ENCODE data around the gene ISX. TPM values are rescaled to one million over a fixed set of nuclear protein-coding genes. Genes with fewer than 3 reads are reported as not detected.

Gene ISX
- total RNA-seq, 1 donor from 2014 or later: not detected

GRCh38 chr22:35066768-35067167 is 810 bp downstream of the ISX start:
- Histone ChIP-seq H3K27ac (no peak overlapping the region), H3K9me3 (no peaks in the 10 kb centered on the region), H3K36me3 (no peaks in the 10 kb centered on the region), H3K4me1 (no peaks in the 10 kb centered on the region), H3K4me3 (no peak overlapping the region), H3K27me3 (no peaks in the 10 kb centered on the region)
- intact Hi-C loops (cut with DNase I): no loop called here
- ATAC-seq (no peak), DNase-seq (no peak)
- TF ChIP-seq CTCF (IDR thresholded peaks at IDR 0.05): no peak

- intact Hi-C loops (cut with DNase I): no loop called here
- H3K27me3 ChIP-seq: no peaks in the 10 kb centered on the region
- no peaks in the 10 kb centered on the region for H3K4me1 ChIP-seq
- no peak overlapping the region for H3K4me3 ChIP-seq
- DNase-seq (no peak), ATAC-seq (no peak)
- no peaks in the 10 kb centered on the region for H3K36me3 ChIP-seq
- H3K9me3 ChIP-seq: no peaks in the 10 kb centered on the region
- H3K27ac ChIP-seq: no peak overlapping the region
- TF ChIP-seq CTCF (IDR thresholded peaks at IDR 0.05): no peak
These were observed 3.6 kb downstream of the ISX start for GRCh38 chr22:35069541-35069940.

GRCh38 chr22:35070451-35071093 is 4.6 kb downstream of the ISX start:
- no peak for DNase-seq
- no peak for ATAC-seq
- Histone ChIP-seq H3K4me1 (no peaks in the 10 kb centered on the region), H3K27ac (no peak overlapping the region), H3K27me3 (no peaks in the 10 kb centered on the region), H3K4me3 (no peak overlapping the region), H3K9me3 (no peaks in the 10 kb centered on the region), H3K36me3 (no peaks in the 10 kb centered on the region)
- intact Hi-C loops (cut with DNase I): no loop called here
- TF ChIP-seq CTCF (IDR thresholded peaks at IDR 0.05): no peak

- Histone ChIP-seq H3K27ac (no peak overlapping the region), H3K4me1 (no peaks in the 10 kb centered on the region), H3K27me3 (no peaks in the 10 kb centered on the region), H3K9me3 (no peaks in the 10 kb centered on the region), H3K4me3 (no peak overlapping the region), H3K36me3 (no peaks in the 10 kb centered on the region)
- ATAC-seq (no peak), DNase-seq (no peak)
- intact Hi-C loops (cut with DNase I): no loop called here
- TF ChIP-seq CTCF (IDR thresholded peaks at IDR 0.05): no peak
These were observed 5.8 kb downstream of the ISX start for GRCh38 chr22:35071784-35072183.

GRCh38 chr22:35072925-35073324 is 7.0 kb downstream of the ISX start:
- no peaks in the 10 kb centered on the region for H3K27me3 ChIP-seq
- no peak for ATAC-seq
- intact Hi-C loops (cut with DNase I): no loop called here

More at GRCh38 chr22:35072925-35073324, 7.0 kb downstream of the ISX start:
- Histone ChIP-seq H3K27ac (no peak overlapping the region), H3K4me3 (no peak overlapping the region), H3K36me3 (no peaks in the 10 kb centered on the region), H3K4me1 (no peaks in the 10 kb centered on the region), H3K9me3 (no peaks in the 10 kb centered on the region)
- DNase-seq: no peak
- no peak for TF ChIP-seq CTCF (IDR thresholded peaks at IDR 0.05)
